NCI-H226 (cell line): Measurements from ENCODE around the gene PLEKHM1.
A peak's percentile ranks its signal among the peaks of the same experiment; 100 is the strongest.

Source experiments
- DNase-seq: peaks from one replicate; pipeline ENCODE4 v3.0.0-alpha.2; 2015

The PLEKHM1 gene

GRCh38 chr17:45395569-45396415, 94.7 kb downstream of the PLEKHM1 start:
- DNase-seq: no peak

DNA sequence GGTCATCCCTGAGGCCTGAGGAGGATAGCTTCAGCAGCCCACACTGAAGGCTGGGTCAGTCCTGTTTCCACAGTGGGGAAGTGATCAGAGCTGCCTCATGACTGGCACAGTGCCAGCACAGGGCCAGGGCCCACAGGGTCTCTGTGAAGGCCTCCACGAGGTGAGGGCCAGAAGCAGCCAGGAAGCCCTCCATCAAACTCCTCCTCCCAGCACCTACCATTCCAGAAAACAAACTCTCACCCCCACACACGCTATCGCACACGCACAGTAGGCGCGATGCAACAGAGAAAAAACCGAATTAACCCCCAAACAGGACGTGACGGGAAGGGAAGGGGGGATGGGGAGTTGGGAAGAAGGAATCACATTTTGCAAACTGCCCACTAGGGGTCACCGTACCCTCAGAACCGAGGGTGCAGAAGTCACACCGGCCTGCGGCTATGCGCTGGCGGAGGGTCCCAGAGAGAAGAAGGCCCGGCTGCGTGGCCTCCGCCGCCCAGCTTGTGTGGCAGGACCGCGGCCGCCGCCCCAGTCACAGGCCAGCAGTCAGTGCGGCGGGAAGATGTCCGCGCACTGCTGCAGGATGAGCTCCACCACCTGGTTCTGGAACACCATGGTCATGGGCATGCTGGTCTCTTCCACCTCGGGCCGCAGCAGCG, 95.5 kb downstream of the PLEKHM1 start:
- peak; percentile 24 for DNase-seq

DNA sequence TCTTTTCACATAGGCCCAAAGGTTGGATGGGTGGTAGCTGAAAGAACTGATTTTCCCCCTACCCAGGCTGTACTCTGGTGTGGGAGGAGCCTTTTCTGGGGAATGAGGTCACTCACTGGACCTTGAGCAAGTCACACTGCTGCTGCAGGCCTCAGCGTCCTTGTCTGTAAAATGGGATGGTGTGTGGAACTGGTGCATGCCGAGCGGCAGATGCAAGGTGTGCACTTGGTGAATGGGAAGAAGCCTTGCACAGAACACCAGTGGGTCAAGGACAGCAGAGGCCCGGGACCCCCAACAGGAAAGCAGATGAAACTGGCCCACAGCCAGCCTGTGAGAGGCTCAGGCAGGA, 96.0 kb downstream of the PLEKHM1 start:
- no peak for DNase-seq

DNA sequence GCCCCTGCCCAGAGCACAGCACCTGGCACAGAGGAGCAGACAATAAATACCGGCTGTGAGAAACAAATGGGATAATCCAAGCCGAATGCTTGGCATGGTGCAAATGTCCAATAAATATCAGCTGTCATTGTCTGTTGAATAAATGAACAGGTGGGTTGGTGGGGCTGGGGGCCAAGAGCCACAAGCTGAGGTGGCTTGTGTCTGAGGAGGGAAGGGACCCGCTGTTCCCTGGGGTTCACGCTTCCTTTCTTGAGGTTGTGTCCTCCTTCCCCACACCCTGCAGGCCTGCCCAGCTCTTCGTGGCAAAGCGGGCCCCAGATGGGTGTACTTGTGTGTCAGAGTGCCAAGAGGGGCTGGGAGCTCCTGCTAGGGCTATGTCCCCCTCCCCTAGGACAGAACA, 96.4 kb downstream of the PLEKHM1 start:
- no peak for DNase-seq

- no peak for DNase-seq
These were observed 97.1 kb downstream of the PLEKHM1 start for GRCh38 chr17:45393411-45393810.

- no peak for DNase-seq
These were observed 98.6 kb downstream of the PLEKHM1 start for GRCh38 chr17:45391918-45392317.

- no peak for DNase-seq
These were observed 99.2 kb downstream of the PLEKHM1 start for GRCh38 chr17:45391291-45391690.

DNA sequence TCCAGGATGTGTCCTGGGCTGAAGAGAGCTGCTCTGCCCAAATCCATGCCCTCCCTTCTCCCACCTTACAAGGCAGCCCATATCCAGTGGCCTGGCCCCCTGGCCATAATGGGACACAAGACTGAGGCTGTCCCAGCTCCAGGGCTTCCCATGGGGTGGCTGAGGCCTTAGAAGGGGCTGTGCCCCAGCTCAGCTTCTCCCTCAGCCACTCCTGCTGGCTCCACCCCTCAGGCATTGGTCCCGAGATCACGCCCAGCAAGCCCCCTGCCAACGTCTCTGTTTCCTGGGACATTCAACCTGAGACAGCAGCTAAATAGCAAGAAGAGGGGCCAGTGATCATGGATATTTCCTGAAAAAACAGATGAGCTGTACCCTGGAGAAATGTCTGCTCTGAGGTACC, 101.2 kb downstream of the PLEKHM1 start:
- DNase-seq: no peak

- no peak for DNase-seq
These were observed 101.8 kb downstream of the PLEKHM1 start for GRCh38 chr17:45388604-45389325.

GRCh38 chr17:45387739-45388138, 102.8 kb downstream of the PLEKHM1 start:
- no peak for DNase-seq

GRCh38 chr17:45386178-45386577, 104.3 kb downstream of the PLEKHM1 start:
- peak; percentile 51 for DNase-seq
